Activated naive CD8-positive, alpha-beta T cell treated with anti-CD3 and anti-CD28 coated beads, Interleukin-2, amount 50 U/mL, for 24 hours (primary cell): Measurements from ENCODE around the gene RNF40.

ENCODE experiments used
- ATAC-seq: fragments of 150-1000 bp; cut with Tn5 transposase; one replicate; pipeline ENCODE4 v1.10.0; 2021
- DNase-seq: peaks from one replicate; pipeline ENCODE4 v3.0.0; 2021
- H3K27ac Mint-ChIP-seq: one replicate; pipeline ENCODE4 v1.8.0; 2021; ENCODE audit warnings: mild to moderate bottlenecking, mixed read lengths
- H3K27me3 Mint-ChIP-seq: one replicate; pipeline ENCODE4 v1.8.0; 2021; ENCODE audit warnings: mixed read lengths
- H3K36me3 Mint-ChIP-seq: one replicate; pipeline ENCODE4 v1.8.0; 2021; ENCODE audit warnings: low read depth, mixed read lengths
- H3K4me1 Mint-ChIP-seq: one replicate; pipeline ENCODE4 v1.8.0; 2021; ENCODE audit warnings: mixed read lengths
- H3K4me3 Mint-ChIP-seq: one replicate; pipeline ENCODE4 v1.8.0; 2021; ENCODE audit warnings: mild to moderate bottlenecking, moderate library complexity, mixed read lengths
- H3K9me3 Mint-ChIP-seq: one replicate; pipeline ENCODE4 v1.8.0; 2021; ENCODE audit warnings: mixed read lengths

Gene RNF40

DNA sequence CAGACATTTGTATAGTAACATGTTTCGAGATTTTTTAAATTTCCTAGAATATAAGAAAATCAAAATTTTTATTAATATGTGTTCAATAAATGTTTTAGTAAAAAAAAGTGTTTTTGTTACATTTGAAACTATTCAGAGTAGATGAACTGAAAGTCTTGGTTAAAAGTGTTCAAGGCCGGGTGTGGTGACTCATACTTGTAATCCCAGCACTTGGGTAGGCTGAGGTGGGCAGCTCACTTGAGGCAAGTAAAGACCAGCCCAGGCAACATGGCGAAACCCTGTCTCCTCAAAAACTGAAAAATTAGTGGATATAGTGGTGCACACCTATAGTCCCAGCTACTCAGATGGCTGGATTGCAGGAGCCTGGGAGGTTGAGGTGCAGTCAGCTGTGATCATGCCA, 30.7 kb upstream of the RNF40 start:
- Mint-ChIP-seq H3K9me3 (no peaks in the 10 kb centered on the region), H3K27me3 (no peaks in the 10 kb centered on the region), H3K4me3 (no peak overlapping the region), H3K27ac (no peak overlapping the region), H3K4me1 (peaks cover 2% of the 10 kb centered on the region), H3K36me3 (peaks cover 54% of the 10 kb centered on the region)
- ATAC-seq = peak; percentile 34
- DNase-seq = no peak

DNA sequence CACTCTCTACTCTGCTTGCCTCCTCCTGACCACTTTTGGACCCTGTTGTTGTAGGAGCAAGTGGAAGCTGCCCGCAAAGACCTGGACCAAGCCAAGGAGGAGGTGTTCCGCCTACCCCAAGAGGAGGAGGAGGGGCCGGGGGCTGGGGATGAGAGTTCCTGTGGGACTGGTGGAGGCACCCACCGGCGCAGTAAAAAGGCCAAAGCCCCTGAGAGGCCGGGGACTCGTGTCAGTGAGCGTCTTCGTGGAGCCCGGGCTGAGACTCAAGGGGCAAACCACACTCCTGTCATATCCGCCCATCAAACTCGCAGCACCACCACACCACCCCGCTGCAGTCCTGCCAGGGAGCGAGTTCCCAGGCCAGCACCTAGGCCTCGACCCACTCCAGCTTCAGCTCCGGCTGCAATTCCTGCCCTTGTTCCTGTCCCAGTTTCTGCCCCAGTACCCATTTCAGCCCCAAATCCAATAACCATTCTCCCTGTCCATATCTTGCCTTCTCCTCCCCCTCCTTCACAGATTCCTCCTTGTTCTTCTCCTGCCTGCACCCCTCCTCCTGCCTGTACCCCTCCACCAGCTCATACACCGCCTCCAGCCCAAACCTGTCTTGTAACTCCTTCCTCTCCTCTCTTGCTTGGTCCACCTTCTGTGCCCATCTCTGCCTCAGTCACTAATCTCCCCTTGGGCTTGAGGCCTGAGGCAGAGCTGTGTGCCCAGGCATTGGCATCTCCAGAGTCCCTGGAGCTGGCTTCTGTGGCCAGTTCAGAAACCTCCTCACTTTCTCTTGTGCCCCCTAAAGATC, 24.9 kb upstream of the RNF40 start:
- Mint-ChIP-seq H3K36me3 (peaks cover 55% of the 10 kb centered on the region), H3K9me3 (no peaks in the 10 kb centered on the region), H3K4me1 (peaks cover 13% of the 10 kb centered on the region), H3K27ac (no peak overlapping the region), H3K27me3 (no peaks in the 10 kb centered on the region), H3K4me3 (no peak overlapping the region)
- DNase-seq (no peak), ATAC-seq (no peak)

GRCh38 chr16:30737794-30738648, 24.1 kb upstream of the RNF40 start:
- Mint-ChIP-seq H3K9me3 (no peaks in the 10 kb centered on the region), H3K4me3 (no peak overlapping the region), H3K27me3 (no peaks in the 10 kb centered on the region), H3K4me1 (peaks cover 13% of the 10 kb centered on the region), H3K36me3 (peaks cover 51% of the 10 kb centered on the region), H3K27ac (no peak overlapping the region)
- no peak for ATAC-seq
- DNase-seq = no peak

DNA sequence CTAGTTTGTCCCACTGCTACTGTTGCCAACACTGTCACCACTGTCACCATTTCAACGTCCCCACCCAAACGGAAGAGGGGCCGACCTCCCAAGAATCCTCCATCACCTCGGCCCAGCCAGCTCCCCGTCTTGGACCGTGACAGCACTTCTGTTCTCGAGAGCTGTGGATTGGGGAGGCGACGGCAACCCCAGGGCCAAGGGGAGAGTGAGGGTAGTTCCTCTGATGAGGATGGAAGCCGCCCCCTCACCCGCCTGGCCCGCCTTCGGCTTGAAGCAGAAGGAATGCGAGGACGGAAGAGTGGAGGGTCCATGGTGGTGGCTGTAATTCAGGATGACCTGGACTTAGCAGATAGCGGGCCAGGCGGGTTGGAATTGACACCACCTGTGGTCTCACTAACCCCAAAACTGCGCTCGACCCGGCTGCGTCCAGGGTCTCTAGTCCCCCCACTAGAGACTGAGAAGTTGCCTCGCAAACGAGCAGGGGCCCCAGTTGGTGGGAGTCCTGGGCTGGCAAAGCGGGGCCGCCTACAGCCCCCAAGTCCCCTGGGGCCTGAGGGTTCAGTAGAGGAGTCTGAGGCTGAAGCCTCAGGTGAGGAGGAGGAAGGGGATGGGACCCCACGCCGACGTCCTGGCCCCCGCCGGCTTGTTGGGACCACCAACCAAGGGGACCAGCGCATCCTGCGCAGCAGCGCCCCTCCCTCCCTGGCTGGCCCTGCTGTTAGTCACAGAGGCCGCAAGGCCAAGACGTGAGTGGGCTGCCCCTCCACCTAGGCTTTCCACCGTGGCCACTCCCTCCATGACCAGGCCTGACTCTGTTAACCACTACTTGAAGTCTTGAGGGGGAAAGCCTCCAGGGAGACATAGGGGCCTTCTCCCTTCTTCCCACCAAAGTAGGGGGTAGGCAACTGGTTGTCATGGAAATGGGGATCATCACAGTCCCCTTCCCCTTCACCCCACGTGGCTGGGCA, 22.9 kb upstream of the RNF40 start:
- H3K36me3 Mint-ChIP-seq = peaks cover 49% of the 10 kb centered on the region
- no peak for DNase-seq
- H3K4me3 Mint-ChIP-seq = no peak overlapping the region
- no peak for ATAC-seq
- no peaks in the 10 kb centered on the region for H3K27me3 Mint-ChIP-seq
- peaks cover 13% of the 10 kb centered on the region for H3K4me1 Mint-ChIP-seq
- no peak overlapping the region for H3K27ac Mint-ChIP-seq
- no peaks in the 10 kb centered on the region for H3K9me3 Mint-ChIP-seq

DNA sequence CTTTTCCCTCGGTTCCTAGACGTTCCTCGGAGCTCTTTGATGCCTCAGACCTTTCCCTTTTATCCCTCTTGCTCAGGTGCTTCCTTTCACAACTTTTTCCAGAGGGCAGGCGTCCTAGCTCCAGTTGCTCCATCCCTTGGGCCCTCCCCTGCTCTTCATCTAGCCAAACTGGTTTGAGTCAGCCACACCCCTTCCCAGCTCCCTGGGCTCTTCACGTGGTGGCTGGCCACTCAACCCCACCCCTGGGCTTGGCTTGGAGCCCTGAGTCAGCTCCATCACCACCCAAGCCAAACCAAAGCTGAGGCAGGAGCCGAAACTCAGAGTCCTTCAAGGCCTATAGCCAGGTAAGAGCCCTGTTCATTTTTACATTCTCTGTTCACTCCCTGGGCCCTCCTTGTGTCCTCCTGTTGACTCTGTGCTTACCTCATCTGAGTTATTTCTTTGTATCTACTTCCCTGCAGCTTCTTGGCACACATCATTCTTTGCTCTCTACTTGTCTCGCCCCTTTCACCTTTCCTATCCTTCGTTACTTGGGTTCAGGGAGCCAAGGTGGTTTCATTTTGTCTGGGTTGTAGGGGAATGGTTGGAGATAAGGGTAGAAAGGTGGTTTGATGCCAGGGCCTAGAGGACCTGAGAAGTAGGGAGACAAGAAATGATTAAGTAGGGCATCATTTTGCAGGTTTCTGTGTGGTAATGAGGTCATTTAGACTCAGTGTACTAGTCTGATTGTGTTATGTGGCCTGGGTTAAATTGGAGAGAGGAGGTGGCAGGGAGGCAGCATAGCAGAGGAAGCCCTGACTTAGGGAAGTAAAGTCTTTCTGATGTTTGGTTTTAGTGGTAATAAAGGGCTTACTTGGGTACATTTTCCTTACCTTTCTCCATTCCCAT, 21.5 kb upstream of the RNF40 start:
- Mint-ChIP-seq H3K36me3 (peaks cover 46% of the 10 kb centered on the region), H3K27me3 (no peaks in the 10 kb centered on the region), H3K4me1 (peaks cover 13% of the 10 kb centered on the region), H3K27ac (peak overlapping the region; percentile 40), H3K9me3 (no peaks in the 10 kb centered on the region), H3K4me3 (no peak overlapping the region)
- ATAC-seq (peak; percentile 54), DNase-seq (no peak)

DNA sequence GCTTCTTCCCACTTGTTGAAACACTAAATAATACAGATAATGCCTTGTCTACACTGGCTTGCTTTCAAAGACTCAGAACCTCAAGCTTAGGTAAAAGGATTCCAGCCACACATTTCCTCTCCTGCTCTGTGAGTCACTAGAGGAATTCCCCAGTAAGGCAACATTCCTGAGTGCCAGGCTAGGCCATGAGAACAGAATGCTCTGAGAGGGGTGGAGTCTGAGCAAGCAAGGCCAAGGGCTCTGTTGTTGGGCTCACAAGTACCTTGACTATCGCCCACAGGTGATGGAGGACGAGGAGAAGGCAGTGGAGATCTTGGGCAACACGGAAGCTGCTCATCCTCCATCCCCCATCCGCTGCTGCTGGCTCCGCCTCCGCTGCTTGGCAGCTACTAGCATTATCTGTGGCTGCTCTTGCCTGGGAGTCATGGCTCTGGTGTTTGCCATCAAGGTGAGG, 20.6 kb upstream of the RNF40 start:
- peaks cover 39% of the 10 kb centered on the region for H3K36me3 Mint-ChIP-seq
- peaks cover 13% of the 10 kb centered on the region for H3K4me1 Mint-ChIP-seq
- no peaks in the 10 kb centered on the region for H3K27me3 Mint-ChIP-seq
- no peak overlapping the region for H3K4me3 Mint-ChIP-seq
- ATAC-seq (no peak), DNase-seq (no peak)
- H3K27ac Mint-ChIP-seq = no peak overlapping the region
- no peaks in the 10 kb centered on the region for H3K9me3 Mint-ChIP-seq

GRCh38 chr16:30743716-30744115, 18.4 kb upstream of the RNF40 start:
- peaks cover 31% of the 10 kb centered on the region for H3K36me3 Mint-ChIP-seq
- DNase-seq (no peak), ATAC-seq (no peak)
- H3K27me3 Mint-ChIP-seq = no peaks in the 10 kb centered on the region
- no peak overlapping the region for H3K4me3 Mint-ChIP-seq
- H3K27ac Mint-ChIP-seq = peak overlapping the region; percentile 17
- H3K4me1 Mint-ChIP-seq = peaks cover 26% of the 10 kb centered on the region
- H3K9me3 Mint-ChIP-seq = no peaks in the 10 kb centered on the region

- Mint-ChIP-seq H3K27ac (no peak overlapping the region), H3K4me3 (no peak overlapping the region)
- no peak for DNase-seq
Observed at GRCh38 chr16:30744183-30744582, 17.9 kb upstream of the RNF40 start.

DNA sequence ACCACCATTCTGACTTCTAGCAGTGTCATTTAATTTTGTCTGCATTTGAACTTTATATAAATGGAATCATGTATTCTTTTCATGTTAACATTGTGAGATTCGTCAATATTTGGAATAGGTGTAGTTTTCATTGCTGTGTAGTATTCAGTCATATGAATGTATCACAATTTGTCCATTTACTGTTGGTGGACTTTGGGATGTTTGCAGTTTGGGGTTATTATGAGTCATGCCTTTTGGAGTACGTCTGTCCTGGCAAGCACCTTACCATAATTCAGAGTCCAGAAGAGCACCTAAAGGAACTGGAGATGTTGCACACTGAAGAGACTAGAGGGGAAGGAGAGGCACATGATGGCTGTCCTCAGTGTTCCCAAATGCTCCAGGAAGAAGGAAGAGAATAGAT, 17.0 kb upstream of the RNF40 start:
- Mint-ChIP-seq H3K9me3 (no peaks in the 10 kb centered on the region), H3K27me3 (no peaks in the 10 kb centered on the region), H3K4me3 (no peak overlapping the region), H3K36me3 (peaks cover 30% of the 10 kb centered on the region), H3K4me1 (peaks cover 33% of the 10 kb centered on the region), H3K27ac (no peak overlapping the region)
- no peak for DNase-seq
- ATAC-seq = no peak

More at GRCh38 chr16:30744183-30744582, 17.9 kb upstream of the RNF40 start:
- ATAC-seq = no peak
- no peaks in the 10 kb centered on the region for H3K9me3 Mint-ChIP-seq
- no peaks in the 10 kb centered on the region for H3K27me3 Mint-ChIP-seq
- peaks cover 27% of the 10 kb centered on the region for H3K4me1 Mint-ChIP-seq
- H3K36me3 Mint-ChIP-seq = peaks cover 31% of the 10 kb centered on the region

DNA sequence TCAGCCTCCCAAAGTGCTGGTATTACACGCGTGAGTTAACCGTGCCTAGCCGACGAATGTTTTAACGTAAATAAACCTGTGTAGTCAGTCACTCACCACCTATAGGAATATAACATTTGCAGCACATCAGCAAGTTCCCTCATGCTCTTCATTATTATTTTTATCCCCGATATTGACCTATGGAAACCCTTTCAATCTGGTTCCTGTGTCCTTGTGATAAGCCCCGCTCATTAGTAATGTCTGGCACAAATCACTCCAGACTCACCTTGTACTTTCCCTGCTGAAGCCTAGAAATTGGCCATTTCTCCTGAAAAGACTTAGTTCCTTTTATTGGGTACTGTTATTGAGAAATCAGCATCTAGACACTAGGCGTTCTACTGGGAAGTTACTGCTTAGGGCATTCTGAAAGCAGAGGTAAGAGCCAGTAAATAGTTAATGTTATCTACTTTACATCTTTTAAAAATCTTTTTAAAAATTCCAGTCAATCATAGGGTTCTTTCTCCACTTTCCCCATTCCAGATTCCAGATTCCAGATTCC, 15.4 kb upstream of the RNF40 start:
- Mint-ChIP-seq H3K27ac (no peak overlapping the region), H3K4me3 (no peak overlapping the region), H3K27me3 (no peaks in the 10 kb centered on the region), H3K36me3 (peaks cover 22% of the 10 kb centered on the region), H3K4me1 (peaks cover 22% of the 10 kb centered on the region), H3K9me3 (no peaks in the 10 kb centered on the region)
- DNase-seq (no peak), ATAC-seq (no peak)

DNA sequence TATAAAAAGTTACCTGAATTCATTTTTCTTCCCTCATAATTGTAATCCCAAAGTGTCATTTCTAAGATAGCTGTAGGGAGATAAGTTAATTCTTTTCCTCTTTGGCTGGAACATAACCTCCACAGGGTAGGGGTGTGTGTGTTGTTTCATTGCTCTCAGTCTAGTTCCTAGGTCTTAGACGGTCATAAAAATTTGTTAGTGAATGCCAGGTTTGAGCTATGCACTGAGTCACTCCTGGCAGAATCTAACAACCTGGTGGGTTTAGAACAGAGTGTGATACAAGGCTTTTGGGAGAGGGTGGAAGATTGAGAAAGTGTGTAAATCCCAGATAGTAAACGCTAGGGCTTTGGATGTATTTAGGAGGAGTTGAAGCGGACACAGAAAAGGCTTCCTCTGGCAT, 14.8 kb upstream of the RNF40 start:
- H3K27ac Mint-ChIP-seq = peak overlapping the region; percentile 88
- H3K4me1 Mint-ChIP-seq = peaks cover 22% of the 10 kb centered on the region

GRCh38 chr16:30747799-30748633, 14.1 kb upstream of the RNF40 start, which contains the start of gene PHKG2:
Gene PHKG2 (plus strand): TSS chr16:30748425. CDS start chr16:30748821, 396 bp downstream.
- peaks cover 22% of the 10 kb centered on the region for H3K4me1 Mint-ChIP-seq
- peak within 1 kb of the TSS; percentile 85 for H3K4me3 Mint-ChIP-seq
- peak within 1 kb of the TSS; percentile 88 for H3K27ac Mint-ChIP-seq
- ATAC-seq (peak; percentile 99), DNase-seq (peak; percentile 97)
- H3K27me3 Mint-ChIP-seq = no peaks in the 10 kb centered on the region
- H3K36me3 Mint-ChIP-seq = peaks cover 18% of the 10 kb centered on the region
- no peaks in the 10 kb centered on the region for H3K9me3 Mint-ChIP-seq

More for the DNA sequence above, 14.8 kb upstream of the RNF40 start:
- peak overlapping the region; percentile 85 for H3K4me3 Mint-ChIP-seq
- ATAC-seq (no peak), DNase-seq (no peak)
- no peaks in the 10 kb centered on the region for H3K27me3 Mint-ChIP-seq
- H3K36me3 Mint-ChIP-seq = peaks cover 15% of the 10 kb centered on the region
- no peaks in the 10 kb centered on the region for H3K9me3 Mint-ChIP-seq
